ENCODE data around the gene PNKP.

GRCh38 chr19:49850221-49850486 is 17.2 kb downstream of the PNKP start:
- TF ChIP-seq CTCF (IDR thresholded peaks at IDR 0.05) (no peak), POLR2AphosphoS5 (IDR thresholded peaks at IDR 0.05; ENCODE audit: insufficient read depth in 1 of 2, low read depth in 1 of 2) (no peak)
